HG03097 (cell line): ENCODE data around the gene ZFP1.

Source experiments
- ATAC-seq: cut with Tn5 transposase; IDR thresholded peaks from one replicate; pipeline ENCODE4 v1.9.1; 2021; ENCODE audit not compliant: unreplicated experiment, low FRiP score

The ZFP1 gene

DNA sequence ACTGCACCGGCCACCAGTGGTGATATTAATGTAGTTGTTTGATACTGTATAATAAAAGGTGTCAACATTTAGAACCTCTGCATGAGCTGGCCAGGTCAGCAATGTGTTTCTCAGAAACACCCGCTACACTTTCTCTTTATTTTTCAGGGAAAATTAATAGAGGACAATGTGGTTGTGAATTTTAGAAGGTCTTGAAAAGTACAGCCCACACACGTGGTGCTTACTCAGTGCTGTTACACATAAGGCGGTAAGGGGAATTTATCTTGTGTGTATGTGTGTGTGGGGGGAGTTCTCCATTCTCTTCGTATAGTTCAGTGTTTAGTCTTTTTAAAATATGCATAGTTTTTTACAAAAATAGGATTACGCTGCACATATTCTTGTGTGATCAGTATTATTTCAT lies 4.4 kb upstream of the ZFP1 start:
- no peak for ATAC-seq

DNA sequence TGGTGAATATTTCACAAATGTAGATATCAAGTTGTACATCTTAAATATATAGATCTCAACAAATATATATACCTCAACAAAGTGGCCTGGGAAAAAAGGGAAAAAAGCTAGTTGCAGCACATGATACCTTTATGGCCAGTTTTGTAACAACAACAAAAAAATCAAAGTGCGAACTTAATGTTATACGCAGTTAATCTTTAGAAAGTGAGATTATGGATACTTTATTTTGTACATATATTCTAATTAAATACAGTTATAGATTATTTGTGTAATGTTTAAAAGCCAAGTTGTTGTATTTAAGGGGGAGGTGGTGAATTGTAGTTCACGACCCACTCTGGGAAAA lies 385 bp upstream of the ZFP1 start:
- no peak for ATAC-seq

- no peak for ATAC-seq
Observed at GRCh38 chr16:75151798-75152197, 3.5 kb downstream of the ZFP1 start.

DNA sequence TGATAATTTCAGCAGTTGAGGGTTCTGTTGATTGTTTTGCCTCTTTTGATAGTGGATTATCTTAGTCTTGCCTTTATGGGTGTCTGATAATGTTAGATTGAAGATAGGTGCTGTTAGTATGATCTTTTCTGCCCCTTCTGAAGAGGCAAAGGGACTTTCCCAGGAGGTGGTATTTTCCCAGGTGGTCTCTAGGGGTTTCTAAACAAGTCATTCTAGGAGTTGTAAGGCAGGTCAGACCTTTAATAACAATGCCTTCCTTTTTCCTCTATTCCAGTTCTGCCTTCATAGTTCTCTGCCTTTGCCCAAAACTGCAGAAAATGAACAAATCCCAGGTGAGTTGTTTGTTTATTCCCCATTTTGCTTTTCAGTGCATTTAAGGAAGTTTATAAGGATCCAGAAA lies 4.3 kb downstream of the ZFP1 start:
- no peak for ATAC-seq

- no peak for ATAC-seq
Observed at GRCh38 chr16:75160386-75160785, 12.1 kb downstream of the ZFP1 start.

- ATAC-seq, result no peak
Observed at GRCh38 chr16:75169899-75170405, 21.6 kb downstream of the ZFP1 start.

- ATAC-seq, result no peak
Observed at GRCh38 chr16:75172578-75172977, 24.3 kb downstream of the ZFP1 start.

GRCh38 chr16:75175074-75175473 lies 26.8 kb downstream of the ZFP1 start:
- ATAC-seq, result no peak

DNA sequence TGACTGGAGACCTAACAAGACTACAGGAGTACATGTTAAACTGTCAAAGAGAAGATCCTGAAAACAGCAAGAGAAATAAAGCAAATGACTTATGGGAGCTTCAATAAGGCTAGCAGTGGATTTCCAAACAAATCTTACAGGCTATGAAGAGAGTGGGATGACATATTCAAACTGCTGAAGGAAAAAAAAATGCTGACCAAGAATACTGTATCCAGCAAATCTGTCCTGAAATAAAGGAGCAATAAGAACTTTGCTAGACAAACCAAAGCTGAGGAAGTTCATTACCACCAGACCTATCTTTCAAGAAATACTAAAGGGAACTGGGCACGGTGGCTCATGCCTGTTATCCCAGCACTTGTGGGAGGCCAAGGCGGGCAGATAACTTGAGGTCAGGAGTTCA lies 28.6 kb downstream of the ZFP1 start:
- no peak for ATAC-seq

GRCh38 chr16:75179208-75179607 lies 30.9 kb downstream of the ZFP1 start:
- ATAC-seq, result no peak

- no peak for ATAC-seq
Observed at GRCh38 chr16:75181630-75182029, 33.3 kb downstream of the ZFP1 start.

DNA sequence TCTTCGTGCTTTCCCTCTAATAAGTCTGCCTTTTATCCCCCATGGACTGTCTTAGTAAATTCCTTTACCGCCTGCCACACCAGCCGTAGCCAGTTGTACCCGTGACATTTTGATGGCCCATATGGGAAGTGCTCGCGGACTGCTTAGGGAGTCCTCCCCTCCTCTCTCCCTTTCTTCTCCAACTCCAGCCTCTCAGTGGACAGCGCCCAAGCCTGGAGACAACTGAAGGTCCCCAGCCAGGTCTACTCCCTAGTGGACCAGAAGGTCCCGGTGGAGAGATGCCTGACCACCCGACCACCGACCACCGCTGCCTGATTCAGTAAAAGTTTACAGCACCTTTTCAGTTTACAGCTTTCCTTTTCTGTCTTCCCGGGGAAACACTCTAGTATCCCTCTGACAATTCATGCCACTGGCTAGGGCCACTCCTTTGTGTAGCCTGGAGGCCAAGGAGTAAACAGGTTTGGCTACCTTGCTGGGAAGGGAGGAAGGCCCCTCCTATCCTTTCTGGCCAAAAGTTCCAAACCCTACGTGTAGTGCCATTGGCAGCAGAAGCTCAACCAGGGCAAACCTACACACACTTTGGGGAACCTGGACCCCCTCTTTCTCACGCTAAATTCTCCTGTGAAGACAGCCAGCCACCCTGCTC lies 40.6 kb downstream of the ZFP1 start:
- no peak for ATAC-seq

- no peak for ATAC-seq
Observed at GRCh38 chr16:75189638-75190245, 41.4 kb downstream of the ZFP1 start.

- no peak for ATAC-seq
Observed at GRCh38 chr16:75192606-75193264, 44.4 kb downstream of the ZFP1 start.

GRCh38 chr16:75193265-75193650 lies 44.9 kb downstream of the ZFP1 start:
- no peak for ATAC-seq

DNA sequence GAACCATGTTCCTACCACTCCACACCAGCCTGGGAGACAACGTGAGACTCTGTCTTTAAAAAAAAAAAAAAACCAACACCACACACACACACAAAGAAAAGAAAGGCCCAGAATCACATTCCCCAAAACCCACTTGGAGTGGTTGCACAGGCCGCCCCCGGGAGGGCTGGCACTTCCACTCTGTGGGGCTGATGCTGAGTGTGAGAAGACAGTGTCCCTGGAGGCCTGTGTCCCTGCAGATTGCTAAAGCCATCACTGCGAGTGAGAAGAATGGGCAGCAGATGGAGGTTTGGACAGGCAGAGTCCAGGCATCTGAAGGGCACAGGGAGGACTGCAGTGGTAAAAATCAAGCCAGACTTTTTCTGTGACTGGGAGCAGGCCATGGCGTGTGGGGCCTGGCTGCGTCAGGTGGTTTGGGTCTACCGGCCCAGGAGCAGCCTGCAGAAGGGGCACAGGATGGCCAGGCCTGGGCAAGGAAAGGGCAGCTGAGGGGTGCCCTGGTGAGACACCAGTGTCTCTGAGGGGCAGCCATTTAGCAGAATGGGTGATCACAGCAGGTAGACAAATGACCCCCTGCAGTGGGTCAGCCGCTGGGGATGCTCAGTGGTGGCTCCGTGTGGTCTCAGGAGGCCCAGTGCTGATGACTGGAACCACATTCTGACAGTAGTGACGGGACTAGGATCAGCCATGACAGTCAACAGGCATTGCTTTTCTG lies 45.6 kb downstream of the ZFP1 start:
- ATAC-seq, result no peak

GRCh38 chr16:75195811-75196790 lies 47.8 kb downstream of the ZFP1 start:
- no peak for ATAC-seq

DNA sequence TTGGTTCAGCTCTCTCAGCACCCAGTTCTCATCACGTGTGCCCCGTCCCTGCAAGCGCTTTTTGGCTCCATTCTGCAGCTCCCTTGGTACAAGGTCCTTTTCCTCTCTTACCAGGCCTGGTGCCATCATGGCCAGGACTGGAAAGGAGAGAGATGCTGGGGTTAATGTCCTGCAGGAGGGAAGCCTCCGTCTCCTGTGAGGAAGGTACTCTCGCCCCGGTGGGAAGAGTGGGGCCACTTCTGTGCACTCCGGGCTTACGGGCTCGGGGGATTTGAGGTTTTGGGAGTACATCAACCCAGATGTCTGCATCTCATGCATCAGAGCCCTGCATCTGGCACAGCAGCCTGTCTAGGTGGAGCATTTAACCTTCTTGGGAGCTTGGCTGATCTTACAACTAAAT lies 48.5 kb downstream of the ZFP1 start:
- no peak for ATAC-seq

DNA sequence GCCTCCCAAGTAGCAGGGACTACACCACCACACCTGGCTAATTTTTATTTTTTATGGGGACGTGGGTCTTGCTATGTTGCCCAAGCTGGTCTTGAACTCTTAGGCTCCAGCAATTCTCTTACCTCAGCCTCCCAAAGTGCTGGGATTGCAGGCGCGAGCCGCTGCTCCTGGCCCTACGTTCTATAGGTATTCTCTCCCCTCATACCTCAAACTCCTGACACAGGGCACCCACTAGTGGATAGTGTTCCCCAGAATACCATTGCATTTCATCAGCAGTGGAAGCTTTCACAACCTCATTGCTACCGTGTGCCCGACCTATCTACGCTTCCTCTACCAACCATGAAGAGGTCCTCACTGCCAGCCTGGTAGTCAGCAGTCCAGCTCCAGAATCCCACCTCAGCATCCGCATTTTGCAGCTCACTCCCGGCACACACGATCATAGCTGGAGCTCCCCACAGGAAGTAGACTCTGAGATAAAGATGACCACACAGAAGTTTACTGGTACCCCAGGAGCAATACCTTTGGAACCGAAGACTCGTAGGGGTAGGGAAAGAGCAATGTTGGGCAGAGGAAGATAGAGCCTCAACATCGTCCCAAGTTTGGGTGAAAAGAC lies 49.3 kb downstream of the ZFP1 start:
- ATAC-seq, result no peak

DNA sequence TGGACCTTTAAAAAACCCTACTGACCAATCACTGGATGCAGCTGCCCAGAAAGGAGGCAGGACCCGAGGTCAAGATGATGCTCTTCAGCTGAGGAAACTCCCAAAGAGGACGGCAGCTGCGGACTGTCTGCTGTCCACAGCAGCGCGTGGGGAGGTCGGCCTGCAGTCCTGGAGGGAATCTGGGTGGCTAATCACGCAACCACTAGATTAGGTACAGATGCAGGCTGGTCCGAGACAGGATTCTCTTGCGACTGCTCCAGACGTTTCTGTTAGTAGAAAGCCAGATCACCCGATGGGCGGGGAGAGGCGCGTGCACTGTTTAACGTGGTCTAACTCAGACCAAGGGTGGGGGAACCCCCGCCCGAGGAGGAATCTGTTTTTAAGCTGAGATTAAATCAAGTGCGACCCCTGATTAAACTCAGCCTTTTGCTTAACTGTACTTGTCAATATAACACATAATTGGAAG lies 49.8 kb downstream of the ZFP1 start:
- no peak for ATAC-seq
